Brain microvascular endothelial cell (primary cell): ENCODE measurements around the gene SORT1.

Experiments used
- DNase-seq: peaks from one replicate; pipeline ENCODE4 v3.0.0-alpha.2; 2020
- H3K27ac ChIP-seq: fragments of 250-450 bp; sonication (Bioruptor Pico); 2 replicates; pipeline ENCODE4 v1.5.1; 2020; ENCODE audit warnings: mild to moderate bottlenecking, moderate library complexity
- H3K27me3 ChIP-seq: fragments of 250-450 bp; sonication (Bioruptor Pico); replicated peaks from 2 replicates; pipeline ENCODE4 v1.5.1; 2020; ENCODE audit warnings: mild to moderate bottlenecking
- H3K36me3 ChIP-seq: fragments of 250-450 bp; sonication (Bioruptor Pico); replicated peaks from 2 replicates; pipeline ENCODE4 v1.5.1; 2020; ENCODE audit warnings: mild to moderate bottlenecking
- H3K4me3 ChIP-seq: 2 replicates; pipeline ENCODE4 v1.5.1; 2011; ENCODE audit warnings: low read depth, mild to moderate bottlenecking, control low read depth, low read length, moderate library complexity
- CTCF ChIP-seq: IDR thresholded peaks from 2 replicates; pipeline ENCODE4 v1.5.1; 2011; ENCODE audit warnings: low read depth, mild to moderate bottlenecking, moderate library complexity, low read length, control low read depth, inconsistent platforms; ENCODE audit errors: missing control alignments
- in situ Hi-C: cut with HindIII; loops from 2 replicates; pipeline ENCODE4 v1.10.0; 2017; ENCODE audit warnings: low sequenced_read_pairs, low pct_ligation_motif_present

Gene SORT1

DNA sequence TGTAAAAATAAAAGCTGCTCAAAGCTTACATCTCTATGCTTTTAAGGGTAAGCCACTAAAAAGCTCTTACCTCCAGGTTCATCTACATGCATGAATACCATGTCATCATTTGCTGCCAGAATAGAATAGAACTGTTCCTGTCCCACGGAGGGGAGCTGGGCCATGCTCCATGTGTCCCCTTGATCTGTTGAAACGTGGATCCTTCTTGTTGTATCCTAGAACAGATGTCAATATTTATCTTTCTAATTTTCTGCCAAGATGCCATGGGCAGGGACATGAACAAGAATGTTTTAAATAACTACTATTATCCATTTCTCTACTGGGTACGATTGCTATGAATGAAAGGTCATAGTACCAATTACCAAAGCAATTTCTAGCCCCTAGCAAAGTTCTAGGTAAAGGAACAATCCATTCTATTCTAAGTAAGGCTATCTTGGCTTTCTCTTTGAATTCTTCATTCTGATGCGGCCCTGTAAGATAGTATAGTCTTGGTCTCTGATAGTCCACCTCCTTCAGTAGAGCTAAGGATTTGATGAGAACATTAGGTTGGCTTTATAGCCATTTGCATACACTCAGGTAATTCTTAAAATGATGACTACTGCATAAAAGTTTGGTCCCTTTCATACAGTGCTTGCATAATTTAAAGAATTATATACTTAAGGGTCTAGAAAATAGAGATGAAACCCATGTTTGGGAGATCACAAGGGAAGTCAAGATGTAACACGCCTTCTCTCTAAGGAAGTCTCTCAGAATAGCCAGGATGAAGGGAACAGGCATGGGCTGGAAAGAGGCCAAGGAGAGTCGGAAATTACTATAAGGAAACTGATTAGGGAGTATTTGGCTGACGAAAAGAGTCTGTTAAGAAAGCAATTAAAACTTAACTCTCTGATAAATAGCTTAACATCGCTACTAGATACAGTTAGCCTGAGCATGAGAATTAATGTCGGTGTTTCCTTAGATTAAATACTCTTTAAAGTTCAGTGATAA lies 55.5 kb downstream of the SORT1 start:
- Histone ChIP-seq H3K27ac (no peak overlapping the region), H3K4me3 (no peak overlapping the region), H3K27me3 (no peaks in the 10 kb centered on the region), H3K36me3 (peaks cover 46% of the 10 kb centered on the region)
- in situ Hi-C loops, result no loop called here
- no peak for TF ChIP-seq CTCF
- no peak for DNase-seq

DNA sequence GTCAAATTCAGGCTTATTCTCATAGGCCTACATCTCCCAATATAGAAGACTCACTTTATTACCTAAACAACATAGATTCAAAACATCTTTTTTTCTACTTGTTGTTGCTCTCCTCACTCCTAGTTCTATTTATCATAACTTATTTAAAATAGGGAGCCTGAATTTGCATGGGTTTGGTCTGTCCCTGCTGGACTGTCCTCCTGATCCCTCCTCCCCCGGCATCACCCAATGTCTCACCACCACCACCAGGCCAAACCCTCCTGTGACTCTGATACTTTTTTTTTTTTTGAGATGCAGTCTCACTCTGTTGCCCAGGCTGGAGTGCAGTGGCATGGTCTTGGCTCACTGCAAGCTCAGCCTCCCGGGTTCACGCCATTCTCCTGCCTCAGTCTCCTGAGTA lies 59.1 kb downstream of the SORT1 start:
- no peak overlapping the region for H3K27ac ChIP-seq
- no peaks in the 10 kb centered on the region for H3K27me3 ChIP-seq
- peaks cover 62% of the 10 kb centered on the region for H3K36me3 ChIP-seq
- in situ Hi-C loops, result no loop called here
- no peak overlapping the region for H3K4me3 ChIP-seq
- no peak for TF ChIP-seq CTCF
- DNase-seq, result no peak

DNA sequence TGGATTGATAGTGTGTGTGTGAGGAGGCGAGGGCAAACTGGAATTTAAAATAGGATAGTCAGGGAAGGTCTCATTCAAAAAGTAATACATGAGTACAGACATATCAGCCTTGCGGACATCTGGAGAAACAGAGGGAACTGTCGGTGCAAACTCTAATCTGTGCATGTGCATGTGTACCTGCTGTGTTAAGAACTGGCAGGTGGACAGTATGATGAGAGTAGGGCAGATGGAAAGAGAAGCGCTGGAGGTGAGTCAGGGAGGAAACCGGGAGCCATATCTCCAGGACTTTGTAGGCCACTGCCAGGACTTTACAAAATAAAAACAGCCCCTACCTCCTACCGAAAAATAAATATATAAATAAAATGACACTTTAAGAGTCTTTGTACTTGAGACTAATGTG lies 59.6 kb downstream of the SORT1 start:
- in situ Hi-C loops, result no loop called here
- no peak overlapping the region for H3K27ac ChIP-seq
- H3K36me3 ChIP-seq, result peaks cover 63% of the 10 kb centered on the region
- TF ChIP-seq CTCF, result no peak
- no peak overlapping the region for H3K4me3 ChIP-seq
- no peak for DNase-seq
- H3K27me3 ChIP-seq, result no peaks in the 10 kb centered on the region

- H3K36me3 ChIP-seq, result peaks cover 65% of the 10 kb centered on the region
- in situ Hi-C loops, result no loop called here
- H3K27ac ChIP-seq, result no peak overlapping the region
- TF ChIP-seq CTCF, result no peak
- H3K4me3 ChIP-seq, result no peak overlapping the region
- no peaks in the 10 kb centered on the region for H3K27me3 ChIP-seq
- DNase-seq, result no peak
Measured at GRCh38 chr1:109335091-109335490, 62.6 kb downstream of the SORT1 start.

- Histone ChIP-seq H3K27ac (no peak overlapping the region), H3K36me3 (peaks cover 59% of the 10 kb centered on the region), H3K4me3 (no peak overlapping the region), H3K27me3 (no peaks in the 10 kb centered on the region)
- no peak for TF ChIP-seq CTCF
- in situ Hi-C loops, result no loop called here
- DNase-seq, result no peak
Measured at GRCh38 chr1:109331113-109331512, 66.6 kb downstream of the SORT1 start.
